GM12878 (cell line): ENCODE data around the gene COL19A1. TPM values are rescaled to one million over a fixed set of nuclear protein-coding genes. Genes with fewer than 3 reads are reported as not detected.

Source experiments
- ATAC-seq: fragments of 200-7000 bp; cut with Tn5 transposase; 3 replicates; pipeline ENCODE4 v1.9.1; 2020; ENCODE audit warnings: mild to moderate bottlenecking, moderate library complexity
- BruUV-seq: library from RNA; stranded (reverse); fragments of 400-500 nt; replicated peaks from 2 replicates; lab custom pipeline; 2021; lab: Mats Ljungman, UMichigan
- CTCF ChIA-PET: fragments of 300-600 bp; sonication (Branson Sonifier 250); formaldehyde crosslinking; extraction: SDS; loops from one replicate; lab custom pipeline; 2021; ENCODE audit warnings: inconsistent platforms; lab: Yijun Ruan, JAX
- POLR2A ChIA-PET: fragments of 350-600 bp; formaldehyde crosslinking; extraction: SDS; loops from one replicate; lab custom pipeline; 2021; ENCODE audit warnings: inconsistent platforms; lab: Charles Lee
- RAD21 ChIA-PET: fragments of 300-600 bp; sonication (Branson Sonifier 250); formaldehyde crosslinking; loops from one replicate; lab custom pipeline; 2023; ENCODE audit warnings: antibody characterized with exemption; ENCODE audit not compliant: unreplicated experiment; lab: Charles Lee
- SMC1A ChIA-PET: fragments of 300-600 bp; sonication (Branson Sonifier 250); formaldehyde crosslinking; loops from one replicate; lab custom pipeline; 2023; ENCODE audit not compliant: unreplicated experiment, uncharacterized antibody; lab: Charles Lee
- DNase-seq: peaks from one replicate; pipeline ENCODE4 v3.0.0-alpha.2; 2011; ENCODE audit warnings: low read depth, low spot score
- FAIRE-seq: peaks from 3 replicates; lab custom pipeline; 2011; peaks lifted over from hg19 to GRCh38; lab: Jason Lieb, UNC
- H2AFZ ChIP-seq: 2 replicates; pipeline ENCODE4 v1.6.0; 2011; ENCODE audit warnings: low read depth, low read length, control low read depth; ENCODE audit not compliant: control insufficient read depth
- H3K27ac ChIP-seq: 2 replicates; pipeline ENCODE4 v1.5.1; 2011; ENCODE audit warnings: control low read depth; ENCODE audit not compliant: control insufficient read depth, insufficient read depth
- H3K27me3 ChIP-seq, 2 experiments: replicated peaks in 1 of 2; 2 replicates each; pipeline versions ENCODE4 v1.6.0 to v1.6.1; 2011; ENCODE audit warnings: low read length in 1 of 2; ENCODE audit not compliant: control insufficient read depth in 2 of 2, insufficient read depth in 2 of 2
- H3K36me3 ChIP-seq, 2 experiments: 2 replicates each; pipeline ENCODE4 v1.5.1; 2011; ENCODE audit warnings: low read length in 1 of 2; ENCODE audit not compliant: control insufficient read depth in 2 of 2, insufficient read depth in 2 of 2
- H3K4me1 ChIP-seq: 2 replicates; pipeline ENCODE4 v1.6.1; 2011; ENCODE audit warnings: mild to moderate bottlenecking, low read length, moderate library complexity, mixed read lengths; ENCODE audit not compliant: control insufficient read depth, insufficient read depth
- H3K4me2 ChIP-seq: 2 replicates; pipeline ENCODE4 v1.6.0; 2011; ENCODE audit warnings: control low read depth; ENCODE audit not compliant: control insufficient read depth, insufficient read depth
- H3K4me3 ChIP-seq: fragments of 200-600 bp; sonication (generic); 2 replicates; pipeline ENCODE4 v1.5.1; 2016
- H3K79me2 ChIP-seq: 2 replicates; pipeline ENCODE4 v1.6.0; 2011; ENCODE audit warnings: low read length; ENCODE audit not compliant: control insufficient read depth, insufficient read depth
- H3K9ac ChIP-seq: 2 replicates; pipeline ENCODE4 v1.8.0; 2011; ENCODE audit warnings: low read length, control low read depth, mixed read lengths; ENCODE audit not compliant: control insufficient read depth, insufficient read depth
- H3K9me3 ChIP-seq: replicated peaks from 3 replicates; pipeline ENCODE4 v1.5.1; 2011; ENCODE audit warnings: mild to moderate bottlenecking, low read length; ENCODE audit not compliant: control insufficient read depth, insufficient read depth
- H4K20me1 ChIP-seq: 2 replicates; pipeline ENCODE4 v1.6.0; 2011; ENCODE audit not compliant: control insufficient read depth, insufficient read depth
- BACH1 ChIP-seq: fragments of 450-650 bp; IDR thresholded peaks from 2 replicates; pipeline ENCODE4 v1.6.1; 2017; ENCODE audit warnings: mild to moderate bottlenecking, borderline replicate concordance
- CBX3 ChIP-seq: fragments of 200-600 bp; sonication (generic); IDR thresholded peaks from 2 replicates; pipeline ENCODE4 v1.6.1; 2016; ENCODE audit warnings: low read depth, borderline replicate concordance
- FOS ChIP-seq: IDR thresholded peaks from 3 replicates; pipeline ENCODE4 v1.6.1; 2011; ENCODE audit warnings: borderline replicate concordance; ENCODE audit not compliant: insufficient read length; ENCODE audit errors: extremely low read depth
- MEF2A ChIP-seq: IDR thresholded peaks from 2 replicates; pipeline ENCODE4 v1.6.1; 2011; ENCODE audit warnings: low read depth, mild to moderate bottlenecking, low read length, moderate library complexity; ENCODE audit not compliant: insufficient read depth
- NBN ChIP-seq: fragments of 450-650 bp; IDR thresholded peaks from 2 replicates; pipeline ENCODE4 v1.6.1; 2016
- SIX5 ChIP-seq: IDR thresholded peaks from 2 replicates; pipeline ENCODE4 v1.6.1; 2011; ENCODE audit warnings: mild to moderate bottlenecking, low read depth, low read length, moderate library complexity; ENCODE audit not compliant: severe bottlenecking
- SUZ12 ChIP-seq: fragments of 200-600 bp; sonication (generic); IDR thresholded peaks from one replicate; pipeline ENCODE4 v1.6.1; 2018; ENCODE audit warnings: antibody characterized with exemption, mild to moderate bottlenecking; ENCODE audit not compliant: unreplicated experiment
- ZZZ3 ChIP-seq: IDR thresholded peaks from 2 replicates; pipeline ENCODE4 v1.6.1; 2011; ENCODE audit warnings: low read depth; ENCODE audit not compliant: control insufficient read depth, insufficient read length
- WGBS: methylation state at CpG from one replicate; pipeline ENCODE4 v1.1.6; 2016; ENCODE audit warnings: low lambda C conversion rate; ENCODE audit not compliant: insufficient replicate concordance, insufficient coverage; ENCODE audit errors: missing lambda C conversion rate; 5-methylcytosine and 5-hydroxymethylcytosine counted together
- in situ Hi-C: fragments of 300-500 bp; cut with MboI; formaldehyde crosslinking; loops from 9 replicates; pipeline ENCODE4 v1.14.3; 2018; ENCODE audit warnings: mixed read lengths
- intact Hi-C: fragments of 100-400 bp; cut with micrococcal nuclease; formaldehyde crosslinking; loops from one replicate; pipeline ENCODE4 v1.14.2; 2022; ENCODE audit not compliant: unreplicated experiment
- polyA plus RNA-seq, 11 experiments: library from polyadenylated mRNA; depleted of rRNA in 4 of 11; unstranded in 6 of 11; stranded (reverse) in 5 of 11; fragments of >200 nt; fragmentation: Nextera tagmentation in 4 of 11; fragmentation: Illumina TruSeq in 1 of 11; extraction: Ambion mirVana in 4 of 11; extraction: Trizol in 1 of 11; gene quantifications; 1 replicate in 1 of 11; 2 replicates in 10 of 11; pipeline versions ENCODE4 v1.2.1 to v1.2.3, GENCODE V29; 2011 to 2016; ENCODE audit warnings: inconsistent platforms in 2 of 11, missing spikeins in 2 of 11, low read depth in 1 of 11
- total RNA-seq, 4 experiments: library from RNA; depleted of rRNA in 3 of 4; stranded (reverse); fragments of >200 nt in 3 of 4; fragmentation: Illumina TruSeq in 1 of 4; extraction: Trizol in 1 of 4; gene quantifications; 2 replicates each; pipeline versions ENCODE4 v1.2.1 to v1.2.3, GENCODE V29; 2013 to 2021
- TF ChIP-seq, protein P1 (sequence below): fragments of 450-650 bp; IDR thresholded peaks from 2 replicates; pipeline ENCODE4 v1.6.1; 2016; ENCODE audit warnings: mild to moderate bottlenecking

COL19A1 gene
- total and polyA plus RNA-seq, 10 of the 15 experiments (the other 5 are each of a cell fraction or from before 2014, with no cell fraction given) = 1.1 to 13.5 (median 4.1) TPM

DNA sequence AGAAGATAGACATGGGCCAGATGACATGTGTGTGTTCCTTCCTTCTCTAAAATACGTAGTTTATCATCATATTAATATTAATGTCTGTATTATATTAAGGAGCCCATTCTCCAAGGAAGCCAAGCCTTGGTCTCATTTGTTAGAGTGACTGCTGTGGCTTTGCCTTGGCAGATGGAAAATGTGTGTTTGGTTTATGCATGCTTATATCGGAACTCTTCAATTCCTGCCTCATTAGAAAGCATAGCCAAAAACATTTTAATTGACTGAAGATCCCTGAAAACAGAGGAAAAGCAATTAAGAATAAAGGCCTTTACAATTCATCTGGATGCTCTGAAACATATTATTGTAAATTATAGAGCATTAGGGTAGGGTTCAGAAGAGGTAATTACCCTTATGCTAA lies 330.2 kb downstream of the COL19A1 start:
- Histone ChIP-seq H3K4me1 (no peaks in the 10 kb centered on the region), H3K27ac (no peak overlapping the region), H4K20me1 (no peaks in the 10 kb centered on the region), H3K4me3 (no peak overlapping the region), H3K9me3 (no peaks in the 10 kb centered on the region), H3K36me3 (peaks cover 0 to 2% of the 10 kb centered on the region in 2 experiments; a peak in 2 of 4 replicates), H3K9ac (no peak overlapping the region), H3K4me2 (no peak overlapping the region), H3K27me3 (no peaks in the 10 kb centered on the region), H3K79me2 (no peaks in the 10 kb centered on the region), H2AFZ (no peak overlapping the region)
- ChIA-PET POLR2A (no interaction called here), RAD21 (interaction anchor here (1.0 kb wide), 1 partner anchor 25 kb away, joined by 3 read pairs; no protein-coding TSS in a partner anchor), SMC1A (interaction anchor here (0.7 kb wide), 1 partner anchor 1057 kb away, joined by 4 read pairs; no protein-coding TSS in a partner anchor), CTCF (interaction anchor here (1.1 kb wide), 1 partner anchor 25 kb away, joined by 3 read pairs; no protein-coding TSS in a partner anchor)
- intact Hi-C loops (no loop called here), in situ Hi-C loops (no loop called here)
- no peak for ATAC-seq
- WGBS = 100% methylated on average over 2 of the region's 2 CpGs
- TF ChIP-seq BACH1 = no peak
- TF ChIP-seq SUZ12 = no peak
- no peak for TF ChIP-seq CBX3
- TF ChIP-seq ZZZ3 = no peak
- TF ChIP-seq MEF2A = no peak
- no peak for TF ChIP-seq FOS
- TF ChIP-seq NBN = no peak
- TF ChIP-seq, protein P1, sequence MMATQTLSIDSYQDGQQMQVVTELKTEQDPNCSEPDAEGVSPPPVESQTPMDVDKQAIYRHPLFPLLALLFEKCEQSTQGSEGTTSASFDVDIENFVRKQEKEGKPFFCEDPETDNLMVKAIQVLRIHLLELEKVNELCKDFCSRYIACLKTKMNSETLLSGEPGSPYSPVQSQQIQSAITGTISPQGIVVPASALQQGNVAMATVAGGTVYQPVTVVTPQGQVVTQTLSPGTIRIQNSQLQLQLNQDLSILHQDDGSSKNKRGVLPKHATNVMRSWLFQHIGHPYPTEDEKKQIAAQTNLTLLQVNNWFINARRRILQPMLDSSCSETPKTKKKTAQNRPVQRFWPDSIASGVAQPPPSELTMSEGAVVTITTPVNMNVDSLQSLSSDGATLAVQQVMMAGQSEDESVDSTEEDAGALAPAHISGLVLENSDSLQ = no peak
- TF ChIP-seq SIX5 = no peak
- DNase-seq = no peak
- no TSS peak for BruUV-seq
- no peak for FAIRE-seq
